ENCODE data around the gene APOA4.

The APOA4 gene

GRCh38 chr11:116833816-116834534 is 10.9 kb upstream of the APOA4 start:
- no peak for DNase-seq (ENCODE audit: low read depth)
- in situ Hi-C loops (cut with HindIII; ENCODE audit: low sequenced_read_pairs), result no loop called here
- TF ChIP-seq, protein P1, sequence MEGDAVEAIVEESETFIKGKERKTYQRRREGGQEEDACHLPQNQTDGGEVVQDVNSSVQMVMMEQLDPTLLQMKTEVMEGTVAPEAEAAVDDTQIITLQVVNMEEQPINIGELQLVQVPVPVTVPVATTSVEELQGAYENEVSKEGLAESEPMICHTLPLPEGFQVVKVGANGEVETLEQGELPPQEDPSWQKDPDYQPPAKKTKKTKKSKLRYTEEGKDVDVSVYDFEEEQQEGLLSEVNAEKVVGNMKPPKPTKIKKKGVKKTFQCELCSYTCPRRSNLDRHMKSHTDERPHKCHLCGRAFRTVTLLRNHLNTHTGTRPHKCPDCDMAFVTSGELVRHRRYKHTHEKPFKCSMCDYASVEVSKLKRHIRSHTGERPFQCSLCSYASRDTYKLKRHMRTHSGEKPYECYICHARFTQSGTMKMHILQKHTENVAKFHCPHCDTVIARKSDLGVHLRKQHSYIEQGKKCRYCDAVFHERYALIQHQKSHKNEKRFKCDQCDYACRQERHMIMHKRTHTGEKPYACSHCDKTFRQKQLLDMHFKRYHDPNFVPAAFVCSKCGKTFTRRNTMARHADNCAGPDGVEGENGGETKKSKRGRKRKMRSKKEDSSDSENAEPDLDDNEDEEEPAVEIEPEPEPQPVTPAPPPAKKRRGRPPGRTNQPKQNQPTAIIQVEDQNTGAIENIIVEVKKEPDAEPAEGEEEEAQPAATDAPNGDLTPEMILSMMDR (IDR thresholded peaks at IDR 0.05; ENCODE audit: low read depth, low read length, missing control alignments), result no peak
- H3K4me3 ChIP-seq (ENCODE audit: low read depth, low read length), result no peak overlapping the region

- in situ Hi-C loops (cut with HindIII; ENCODE audit: low sequenced_read_pairs), result no loop called here
- TF ChIP-seq, protein P1 (IDR thresholded peaks at IDR 0.05; ENCODE audit: low read depth, low read length, missing control alignments), result no peak
- no peak overlapping the region for H3K4me3 ChIP-seq (ENCODE audit: low read depth, low read length)
- DNase-seq (ENCODE audit: low read depth), result no peak
Measured at GRCh38 chr11:116833491-116833815, 10.3 kb upstream of the APOA4 start.

DNA sequence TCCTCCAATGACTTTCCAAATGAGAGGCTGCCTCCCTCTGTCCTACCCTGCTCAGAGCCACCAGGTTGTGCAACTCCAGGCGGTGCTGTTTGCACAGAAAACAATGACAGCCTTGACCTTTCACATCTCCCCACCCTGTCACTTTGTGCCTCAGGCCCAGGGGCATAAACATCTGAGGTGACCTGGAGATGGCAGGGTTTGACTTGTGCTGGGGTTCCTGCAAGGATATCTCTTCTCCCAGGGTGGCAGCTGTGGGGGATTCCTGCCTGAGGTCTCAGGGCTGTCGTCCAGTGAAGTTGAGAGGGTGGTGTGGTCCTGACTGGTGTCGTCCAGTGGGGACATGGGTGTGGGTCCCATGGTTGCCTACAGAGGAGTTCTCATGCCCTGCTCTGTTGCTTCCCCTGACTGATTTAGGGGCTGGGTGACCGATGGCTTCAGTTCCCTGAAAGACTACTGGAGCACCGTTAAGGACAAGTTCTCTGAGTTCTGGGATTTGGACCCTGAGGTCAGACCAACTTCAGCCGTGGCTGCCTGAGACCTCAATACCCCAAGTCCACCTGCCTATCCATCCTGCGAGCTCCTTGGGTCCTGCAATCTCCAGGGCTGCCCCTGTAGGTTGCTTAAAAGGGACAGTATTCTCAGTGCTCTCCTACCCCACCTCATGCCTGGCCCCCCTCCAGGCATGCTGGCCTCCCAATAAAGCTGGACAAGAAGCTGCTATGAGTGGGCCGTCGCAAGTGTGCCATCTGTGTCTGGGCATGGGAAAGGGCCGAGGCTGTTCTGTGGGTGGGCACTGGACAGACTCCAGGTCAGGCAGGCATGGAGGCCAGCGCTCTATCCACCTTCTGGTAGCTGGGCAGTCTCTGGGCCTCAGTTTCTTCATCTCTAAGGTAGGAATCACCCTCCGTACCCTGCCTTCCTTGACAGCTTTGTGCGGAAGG is 9.5 kb upstream of the APOA4 start:
- TF ChIP-seq, protein P1 (IDR thresholded peaks at IDR 0.05; ENCODE audit: low read depth, low read length, missing control alignments), result no peak
- in situ Hi-C loops (cut with HindIII; ENCODE audit: low sequenced_read_pairs), result no loop called here
- no peak for DNase-seq (ENCODE audit: low read depth)
- H3K4me3 ChIP-seq (ENCODE audit: low read depth, low read length), result no peak overlapping the region

- H3K4me3 ChIP-seq (ENCODE audit: low read depth, low read length), result no peak overlapping the region
- DNase-seq (ENCODE audit: low read depth), result no peak
- in situ Hi-C loops (cut with HindIII; ENCODE audit: low sequenced_read_pairs), result no loop called here
- TF ChIP-seq, protein P1 (IDR thresholded peaks at IDR 0.05; ENCODE audit: low read depth, low read length, missing control alignments), result no peak
Measured at GRCh38 chr11:116831790-116832349, 8.8 kb upstream of the APOA4 start.

GRCh38 chr11:116830184-116830912 is 7.2 kb upstream of the APOA4 start:
- TF ChIP-seq, protein P1 (IDR thresholded peaks at IDR 0.05; ENCODE audit: low read depth, low read length, missing control alignments), result no peak
- DNase-seq (ENCODE audit: low read depth), result no peak
- in situ Hi-C loops (cut with HindIII; ENCODE audit: low sequenced_read_pairs), result no loop called here
- no peak overlapping the region for H3K4me3 ChIP-seq (ENCODE audit: low read depth, low read length)
